Esophagus muscularis mucosa (tissue), 3 donors: ENCODE results near the gene KDM4E.
"Not testable (repeated sequence)": the region's sequence is repeated elsewhere in the genome, so short reads cannot be mapped to it uniquely, and the experiment has no call there.

Experiments used
- CTCF ChIP-seq, 3 experiments: fragments of 200-600 bp in 2 of 3; fragments of 450-650 bp in 1 of 3; sonication (generic) in 2 of 3; IDR thresholded peaks; one replicate each; pipeline ENCODE4 v1.5.1; 2017 to 2019; ENCODE audit warnings: antibody characterized with exemption in 3 of 3, mild to moderate bottlenecking in 2 of 3, moderate library complexity in 1 of 3
- EP300 ChIP-seq: sonication (generic); formaldehyde crosslinking; IDR thresholded peaks from one replicate; pipeline ENCODE4 v1.6.1; 2017; ENCODE audit warnings: antibody characterized with exemption

GRCh38 chr11:95049122-95049521 is 24.1 kb downstream of the KDM4E start, which contains the start of gene KDM4F:
- not testable (repeated sequence) for TF ChIP-seq CTCF (IDR thresholded peaks at IDR 0.05); EP300
